Pancreas (tissue), 10 donors: ENCODE data around the gene ABCC9. TPM values are rescaled to one million over a fixed set of nuclear protein-coding genes. Genes with fewer than 3 reads are reported as not detected.
A peak's percentile ranks its signal among the peaks of the same experiment; 100 is the strongest.

Experiments
- ATAC-seq, 4 donors: fragments of 200-7000 bp; cut with Tn5 transposase; one replicate each; pipeline versions ENCODE4 v1.8.0 to v1.9.1; 2020; ENCODE audit warnings: mild to moderate bottlenecking in 4 of 4, moderate library complexity in 4 of 4
- DNase-seq, 6 donors: peaks; one replicate each; pipeline ENCODE4 v3.0.0-alpha.2; 2020
- FAIRE-seq: peaks from 2 replicates; lab custom pipeline; 2012; peaks lifted over from hg19 to GRCh38; lab: Jason Lieb, UNC
- H3K27ac ChIP-seq, 4 donors: fragments of 200-600 bp; sonication (generic); 1 replicate in 3 of 4; 2 replicates in 1 of 4; pipeline versions ENCODE4 v1.5.0 to v1.8.0; 2020
- H3K27me3 ChIP-seq, 4 donors: fragments of 200-600 bp; one replicate each; pipeline ENCODE4 v1.8.0; 2021
- H3K36me3 ChIP-seq, 3 donors: fragments of 200-600 bp; sonication (generic) in 1 of 3; one replicate each; pipeline versions ENCODE4 v1.5.0 to v1.8.0; 2020 to 2021
- H3K4me1 ChIP-seq, 3 donors: fragments of 200-600 bp; one replicate each; pipeline ENCODE4 v1.8.0; 2021
- H3K4me3 ChIP-seq, 4 donors: fragments of 200-600 bp; sonication (generic) in 2 of 4; one replicate each; pipeline versions ENCODE4 v1.5.0 to v1.8.0; 2020 to 2021
- H3K9me3 ChIP-seq, 4 donors: fragments of 200-600 bp; one replicate each; pipeline ENCODE4 v1.8.0; 2021
- CTCF ChIP-seq, 4 donors: fragments of 200-600 bp; sonication (generic) in 3 of 4; IDR thresholded peaks; one replicate each; pipeline versions ENCODE4 v1.5.0 to v1.8.0; 2021; ENCODE audit warnings: antibody characterized with exemption in 4 of 4
- WGBS, 2 donors: extraction: QIAGEN DNeasy Blood & Tissue Kit; methylation state at CpG; one replicate each; pipeline ENCODE4 v1.1.7; 2013; 5-methylcytosine and 5-hydroxymethylcytosine counted together
- intact Hi-C, 3 donors: fragments of 100-400 bp; cut with DNase I; formaldehyde crosslinking; loops; one replicate each; pipeline versions ENCODE4 v1.11.1 to v1.14.2; 2022
- polyA plus RNA-seq, 2 donors: library from polyadenylated mRNA; stranded (reverse); fragments of 200-250 nt; gene quantifications; one replicate each; pipeline ENCODE4 v1.2.3, GENCODE V29; 2013
- total RNA-seq, 6 donors: library from RNA; stranded (reverse); fragmentation: NEBNext Ultra II Directional in 4 of 6; extraction: Animal tissue kit (Norgen Biotek cat#: 25700) in 4 of 6; gene quantifications; one replicate each; pipeline versions ENCODE4 v1.2.1 to v1.2.4, GENCODE V29; 2021 to 2023
- donor health status: healthy with polysubstance abuse.
- donor health status: DM: no; HTN: no; CAD: no; lungs with moderate emphysema.
- donor health status: DM: no; HTN: no; CAD: no.
- donor health status: control.
- donor health status: control.
- donor health status: Bipolar disorder and iron deficiency.
- donor health status: DM: yes; HTN: yes; CAD: no.
- donor health status: DM: no; HTN: no; CAD: no.
- donor health status: DM: no; HTN: no; CAD: no.
- donor health status: DM: yes; HTN: yes; CAD: no.

The ABCC9 gene
- total and polyA plus RNA-seq, 8 donors: 1.4 to 19.3 (median 5.5) TPM

GRCh38 chr12:21827083-21827482 lies 114.1 kb downstream of the ABCC9 start:
- Histone ChIP-seq H3K4me3 (no peak overlapping the region), H3K4me1 (peaks cover 0 to 13% (median 8%) of the 10 kb centered on the region in 3 donors), H3K27ac (peak overlapping the region in 2 of 4 donors; percentile 42 to 58), H3K36me3 (no peaks in the 10 kb centered on the region), H3K9me3 (no peaks in the 10 kb centered on the region), H3K27me3 (no peaks in the 10 kb centered on the region)
- no peak for FAIRE-seq
- no peak for TF ChIP-seq CTCF (IDR thresholded peaks at IDR 0.05)
- intact Hi-C loops: no loop called here
- peak; percentile 29 to 57 (median 36) for ATAC-seq
- no peak for DNase-seq
- WGBS, 2 donors: 15 to 16% methylated on average over 3 of the region's 3 CpGs

DNA sequence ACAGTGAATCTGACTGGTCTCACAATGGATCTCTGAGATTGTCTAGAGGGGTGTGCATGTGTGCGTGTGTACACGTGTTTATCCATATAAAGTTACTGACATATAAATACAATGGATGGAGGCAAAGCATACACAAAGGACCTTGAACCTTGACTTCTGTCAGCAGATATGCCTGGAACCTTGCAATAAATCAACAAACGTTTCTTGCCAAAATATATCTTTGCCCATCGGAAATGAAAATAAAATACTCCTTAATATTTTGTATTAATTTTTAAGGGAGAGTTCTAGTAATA lies 114.7 kb downstream of the ABCC9 start:
- Histone ChIP-seq H3K27ac (peak overlapping the region in 2 of 4 donors; percentile 42 to 58), H3K4me1 (peaks cover 0 to 13% (median 8%) of the 10 kb centered on the region in 3 donors), H3K27me3 (no peaks in the 10 kb centered on the region), H3K4me3 (no peak overlapping the region), H3K36me3 (no peaks in the 10 kb centered on the region), H3K9me3 (no peaks in the 10 kb centered on the region)
- no peak for FAIRE-seq
- DNase-seq: no peak
- 23 to 24% methylated on average over 4 of the region's 4 CpGs for WGBS, 2 donors
- peak in 3 of 4 donors; percentile 21 to 68 (median 36) for ATAC-seq
- intact Hi-C loops: no loop called here
- TF ChIP-seq CTCF (IDR thresholded peaks at IDR 0.05): no peak

DNA sequence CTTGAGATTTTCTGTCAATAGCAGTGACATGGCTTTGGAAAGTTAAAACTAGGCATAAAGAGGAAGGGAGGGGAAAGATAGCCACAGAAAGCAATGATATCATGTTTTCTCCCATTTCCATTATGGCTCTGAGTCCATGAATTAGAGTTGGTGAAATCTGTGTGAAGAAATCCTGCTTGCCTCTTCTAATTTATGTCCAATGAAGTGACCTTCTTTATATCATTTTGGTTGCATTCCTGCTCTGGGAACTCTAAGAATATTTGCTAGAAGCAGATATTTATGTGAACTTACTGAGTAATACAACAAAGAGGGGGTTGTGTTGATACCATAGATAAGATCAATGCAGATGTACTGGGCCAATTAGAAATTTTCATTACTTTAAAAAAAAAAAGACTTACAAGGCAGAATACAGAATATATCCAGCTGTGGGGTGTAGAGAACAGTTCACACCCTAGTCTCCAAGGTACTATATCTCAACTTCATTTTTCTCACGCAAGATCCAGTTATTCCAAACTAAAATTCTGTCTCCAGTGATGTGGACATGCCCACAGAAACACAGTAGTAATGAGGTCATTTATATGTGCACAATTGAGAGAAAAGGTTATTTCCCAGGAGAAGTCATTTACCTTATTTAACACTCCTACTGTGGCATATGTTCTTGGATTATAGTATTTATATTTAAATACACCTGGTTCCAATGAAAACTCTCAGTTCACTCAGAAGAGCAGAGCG lies 115.2 kb downstream of the ABCC9 start:
- Histone ChIP-seq H3K4me1 (peaks cover 0 to 13% (median 8%) of the 10 kb centered on the region in 3 donors), H3K36me3 (no peaks in the 10 kb centered on the region), H3K9me3 (no peaks in the 10 kb centered on the region), H3K4me3 (no peak overlapping the region), H3K27me3 (no peaks in the 10 kb centered on the region), H3K27ac (peak overlapping the region in 1 of 4 donors; percentile 58)
- DNase-seq (no peak), ATAC-seq (no peak), FAIRE-seq (no peak)
- WGBS, 2 donors: 66 to 71% methylated on average over 2 of the region's 2 CpGs
- TF ChIP-seq CTCF (IDR thresholded peaks at IDR 0.05): no peak
- intact Hi-C loops: no loop called here

DNA sequence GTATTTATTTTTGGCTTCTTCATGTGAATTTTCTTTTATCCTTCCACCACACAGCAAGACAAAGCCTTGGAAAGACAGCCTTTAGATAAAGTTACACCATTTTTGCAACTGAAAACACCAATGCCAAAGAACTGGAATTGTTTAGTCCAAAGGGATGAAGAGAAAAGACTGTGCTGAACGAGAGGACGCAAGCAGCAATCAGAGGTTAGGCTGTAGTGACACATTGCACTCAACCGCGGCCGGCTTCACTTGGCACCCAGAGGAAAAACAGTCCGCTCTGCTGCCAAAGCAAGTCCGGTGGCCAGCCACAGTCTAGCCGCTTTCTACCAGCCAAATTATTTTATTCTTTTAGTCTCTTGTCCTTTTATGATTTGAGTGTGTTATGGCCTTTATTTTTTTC lies 117.6 kb downstream of the ABCC9 start:
- H3K4me3 ChIP-seq: no peak overlapping the region
- peaks cover 0 to 20% (median 8%) of the 10 kb centered on the region in 3 donors for H3K4me1 ChIP-seq
- no peak for FAIRE-seq
- no peak overlapping the region for H3K27ac ChIP-seq
- DNase-seq: no peak
- no peaks in the 10 kb centered on the region for H3K27me3 ChIP-seq
- no peaks in the 10 kb centered on the region for H3K9me3 ChIP-seq
- no peak for ATAC-seq
- no peaks in the 10 kb centered on the region for H3K36me3 ChIP-seq
- intact Hi-C loops: no loop called here
- no peak for TF ChIP-seq CTCF (IDR thresholded peaks at IDR 0.05)
- WGBS, 2 donors: 89 to 92% methylated on average over 8 of the region's 8 CpGs

DNA sequence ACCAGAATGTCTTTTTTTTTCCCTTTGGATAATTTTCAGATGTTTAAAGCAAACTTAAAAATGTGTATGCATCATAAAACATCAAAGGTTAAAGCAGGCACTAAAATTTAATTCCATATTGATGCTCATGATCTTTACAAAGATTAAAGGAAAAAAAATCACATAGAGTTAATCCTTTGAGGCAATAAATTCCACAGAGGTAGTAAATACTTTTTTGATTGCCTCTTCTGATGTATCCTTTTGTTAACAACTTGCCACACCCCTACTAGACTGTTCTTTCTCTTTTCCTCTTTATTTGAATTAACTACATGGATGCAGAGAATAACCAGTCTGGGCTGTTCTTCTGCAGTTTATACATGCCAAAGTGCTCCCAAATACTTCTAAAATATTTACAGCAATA lies 121.5 kb downstream of the ABCC9 start:
- intact Hi-C loops: no loop called here
- DNase-seq: no peak
- FAIRE-seq: peak; percentile 41
- no peak for TF ChIP-seq CTCF (IDR thresholded peaks at IDR 0.05)
- H3K27ac ChIP-seq: no peak overlapping the region
- no peak for ATAC-seq
- no peak overlapping the region for H3K4me3 ChIP-seq
- H3K4me1 ChIP-seq: peaks cover 0 to 6% (median 0%) of the 10 kb centered on the region in 3 donors
- H3K36me3 ChIP-seq: no peaks in the 10 kb centered on the region
- H3K27me3 ChIP-seq: no peaks in the 10 kb centered on the region
- H3K9me3 ChIP-seq: no peaks in the 10 kb centered on the region
